HG03469 (cell line): ENCODE measurements around the gene VEZF1.

ENCODE experiments used
- ATAC-seq: cut with Tn5 transposase; IDR thresholded peaks from one replicate; pipeline ENCODE4 v1.9.1; 2021; ENCODE audit warnings: mild to moderate bottlenecking, moderate library complexity, moderate number of reproducible peaks; ENCODE audit not compliant: unreplicated experiment

The VEZF1 gene

GRCh38 chr17:57999496-58000017 is 11.5 kb upstream of the VEZF1 start:
- no peak for ATAC-seq

GRCh38 chr17:57999010-57999495 is 11.0 kb upstream of the VEZF1 start:
- ATAC-seq, result no peak

- no peak for ATAC-seq
Measured at GRCh38 chr17:57997085-57997809, 9.2 kb upstream of the VEZF1 start.

GRCh38 chr17:57995076-57995956 is 7.3 kb upstream of the VEZF1 start:
- ATAC-seq, result no peak

GRCh38 chr17:57994436-57994835 is 6.4 kb upstream of the VEZF1 start:
- no peak for ATAC-seq

GRCh38 chr17:57993471-57994365 is 5.7 kb upstream of the VEZF1 start:
- ATAC-seq, result no peak

GRCh38 chr17:57991537-57991936 is 3.5 kb upstream of the VEZF1 start:
- no peak for ATAC-seq

- no peak for ATAC-seq
Measured at GRCh38 chr17:57990037-57990436, 2.0 kb upstream of the VEZF1 start.

GRCh38 chr17:57988301-57989250 is 522 bp upstream of the VEZF1 start:
- ATAC-seq, result no peak

- ATAC-seq, result no peak
Measured at GRCh38 chr17:57986841-57987580, 1.0 kb downstream of the VEZF1 start.

GRCh38 chr17:57985675-57985974 is 2.4 kb downstream of the VEZF1 start:
- no peak for ATAC-seq

- no peak for ATAC-seq
Measured at GRCh38 chr17:57984936-57985674, 2.9 kb downstream of the VEZF1 start.

GRCh38 chr17:57984261-57984890 is 3.7 kb downstream of the VEZF1 start:
- ATAC-seq, result no peak

- no peak for ATAC-seq
Measured at GRCh38 chr17:57983446-57983845, 4.6 kb downstream of the VEZF1 start.

- ATAC-seq, result no peak
Measured at GRCh38 chr17:57982452-57983170, 5.4 kb downstream of the VEZF1 start.

GRCh38 chr17:57980522-57980921 is 7.5 kb downstream of the VEZF1 start:
- ATAC-seq, result no peak

GRCh38 chr17:57979076-57979475 is 9.0 kb downstream of the VEZF1 start:
- ATAC-seq, result no peak
